K562 (cell line): ENCODE results near the gene HNRNPM. TPM values are rescaled to one million over a fixed set of nuclear protein-coding genes. Genes with fewer than 3 reads are reported as not detected.
A peak's percentile ranks its signal among the peaks of the same experiment; 100 is the strongest.

ENCODE experiments used
- CEBPB ChIP-seq: fragments of 450-650 bp; IDR thresholded peaks from 2 replicates; pipeline ENCODE4 v1.6.1; 2016; ENCODE audit warnings: missing genetic modification characterization, missing compliant biosample characterization
- EGR1 ChIP-seq: fragments of 450-650 bp; conservative IDR thresholded peaks from 2 replicates; pipeline ENCODE4 v1.6.1; 2017; ENCODE audit warnings: mild to moderate bottlenecking
- GATAD2A ChIP-seq: fragments of 450-650 bp; IDR thresholded peaks from 2 replicates; pipeline ENCODE4 v1.6.1; 2017
- PHF21A ChIP-seq: fragments of 450-650 bp; IDR thresholded peaks from 2 replicates; pipeline ENCODE4 v1.6.1; 2017; ENCODE audit warnings: low read depth, borderline replicate concordance
- SMARCA4 ChIP-seq: fragments of 450-650 bp; IDR thresholded peaks from 2 replicates; pipeline ENCODE4 v1.6.1; 2016
- ZNF121 ChIP-seq: sonication (generic); formaldehyde crosslinking; conservative IDR thresholded peaks from 2 replicates; pipeline ENCODE4 v1.8.0; 2022; ENCODE audit warnings: missing genetic modification reagents
- ZNF146 ChIP-seq: IDR thresholded peaks from one replicate; pipeline ENCODE4 v1.6.1; 2018; ENCODE audit warnings: missing compliant biosample characterization; ENCODE audit not compliant: unreplicated experiment
- polyA plus RNA-seq, 8 experiments: library from polyadenylated mRNA; depleted of rRNA in 4 of 8; stranded (reverse) in 5 of 8; unstranded in 3 of 8; fragments of >200 nt; fragmentation: Nextera tagmentation in 2 of 8; fragmentation: Illumina TruSeq in 1 of 8; extraction: Ambion mirVana in 2 of 8; extraction: Trizol in 1 of 8; gene quantifications; 2 replicates each; pipeline versions ENCODE4 v1.2.1 to v1.2.3, GENCODE V29; 2011 to 2014; ENCODE audit warnings: inconsistent platforms in 1 of 8, missing spikeins in 1 of 8
- total RNA-seq, 7 experiments: library from RNA; depleted of rRNA in 6 of 7; stranded (reverse); fragments of >200 nt in 6 of 7; fragmentation: Illumina TruSeq in 2 of 7; extraction: Trizol in 2 of 7; gene quantifications; 2 replicates each; pipeline versions ENCODE4 v1.2.1 to v1.2.3, GENCODE V29; 2011 to 2021; ENCODE audit warnings: low replicate concordance in 1 of 7
- TF ChIP-seq, protein P1 (sequence below): sonication (generic); formaldehyde crosslinking; IDR thresholded peaks from 2 replicates; pipeline ENCODE4 v1.8.1; 2022; ENCODE audit warnings: missing genetic modification reagents
- TF ChIP-seq, protein P2 (sequence below): fragments of 250-450 bp; sonication (Bioruptor Pico); IDR thresholded peaks from 2 replicates; pipeline ENCODE4 v1.4.0; 2020; ENCODE audit warnings: mild to moderate bottlenecking, moderate library complexity
- TF ChIP-seq, protein P3 (sequence below): fragments of 450-650 bp; formaldehyde crosslinking; IDR thresholded peaks from 2 replicates; pipeline ENCODE4 v1.4.0; 2020; ENCODE audit warnings: mild to moderate bottlenecking, moderate library complexity
- TF ChIP-seq, protein P4 (sequence below), 2 experiments: fragments of 450-650 bp; IDR thresholded peaks; 2 replicates each; pipeline ENCODE4 v1.6.1; 2016; ENCODE audit warnings: mild to moderate bottlenecking in 2 of 2, borderline replicate concordance in 1 of 2, low read depth in 1 of 2, moderate library complexity in 1 of 2

The HNRNPM gene
- total and polyA plus RNA-seq, 9 of the 15 experiments (the other 6 are each of a cell fraction or from before 2014, with no cell fraction given): 11.1 to 340 (median 195) TPM

DNA sequence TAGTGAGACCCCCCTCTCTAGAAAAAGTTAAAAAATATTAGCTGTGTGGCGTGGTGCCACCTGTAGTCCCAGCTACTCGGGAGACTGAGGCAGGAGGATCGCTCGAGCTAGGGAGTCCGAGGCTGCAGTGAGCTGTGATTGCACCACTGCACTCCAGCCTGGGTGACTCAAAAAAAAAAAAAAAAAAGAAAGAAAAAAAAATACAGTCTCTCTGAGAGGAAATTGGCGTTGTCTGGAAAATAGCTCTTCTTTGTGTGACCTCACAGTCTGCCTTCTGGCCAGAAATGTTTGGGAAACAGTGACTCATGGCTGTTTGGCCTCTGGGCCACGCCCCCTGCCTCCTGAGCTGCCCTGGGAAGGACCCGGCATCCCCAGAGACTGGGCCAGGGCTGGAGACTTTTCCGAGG lies 21.0 kb upstream of the HNRNPM start (continued):
- TF ChIP-seq, protein P1, sequence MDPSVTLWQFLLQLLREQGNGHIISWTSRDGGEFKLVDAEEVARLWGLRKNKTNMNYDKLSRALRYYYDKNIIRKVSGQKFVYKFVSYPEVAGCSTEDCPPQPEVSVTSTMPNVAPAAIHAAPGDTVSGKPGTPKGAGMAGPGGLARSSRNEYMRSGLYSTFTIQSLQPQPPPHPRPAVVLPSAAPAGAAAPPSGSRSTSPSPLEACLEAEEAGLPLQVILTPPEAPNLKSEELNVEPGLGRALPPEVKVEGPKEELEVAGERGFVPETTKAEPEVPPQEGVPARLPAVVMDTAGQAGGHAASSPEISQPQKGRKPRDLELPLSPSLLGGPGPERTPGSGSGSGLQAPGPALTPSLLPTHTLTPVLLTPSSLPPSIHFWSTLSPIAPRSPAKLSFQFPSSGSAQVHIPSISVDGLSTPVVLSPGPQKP: no peak
- TF ChIP-seq, protein P2, sequence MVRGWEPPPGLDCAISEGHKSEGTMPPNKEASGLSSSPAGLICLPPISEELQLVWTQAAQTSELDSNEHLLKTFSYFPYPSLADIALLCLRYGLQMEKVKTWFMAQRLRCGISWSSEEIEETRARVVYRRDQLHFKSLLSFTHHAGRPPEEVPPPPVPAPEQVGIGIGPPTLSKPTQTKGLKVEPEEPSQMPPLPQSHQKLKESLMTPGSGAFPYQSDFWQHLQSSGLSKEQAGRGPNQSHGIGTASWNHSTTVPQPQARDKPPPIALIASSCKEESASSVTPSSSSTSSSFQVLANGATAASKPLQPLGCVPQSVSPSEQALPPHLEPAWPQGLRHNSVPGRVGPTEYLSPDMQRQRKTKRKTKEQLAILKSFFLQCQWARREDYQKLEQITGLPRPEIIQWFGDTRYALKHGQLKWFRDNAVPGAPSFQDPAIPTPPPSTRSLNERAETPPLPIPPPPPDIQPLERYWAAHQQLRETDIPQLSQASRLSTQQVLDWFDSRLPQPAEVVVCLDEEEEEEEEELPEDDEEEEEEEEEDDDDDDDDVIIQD (CRISPR knock-in tag): no peak
- TF ChIP-seq, protein P3, sequence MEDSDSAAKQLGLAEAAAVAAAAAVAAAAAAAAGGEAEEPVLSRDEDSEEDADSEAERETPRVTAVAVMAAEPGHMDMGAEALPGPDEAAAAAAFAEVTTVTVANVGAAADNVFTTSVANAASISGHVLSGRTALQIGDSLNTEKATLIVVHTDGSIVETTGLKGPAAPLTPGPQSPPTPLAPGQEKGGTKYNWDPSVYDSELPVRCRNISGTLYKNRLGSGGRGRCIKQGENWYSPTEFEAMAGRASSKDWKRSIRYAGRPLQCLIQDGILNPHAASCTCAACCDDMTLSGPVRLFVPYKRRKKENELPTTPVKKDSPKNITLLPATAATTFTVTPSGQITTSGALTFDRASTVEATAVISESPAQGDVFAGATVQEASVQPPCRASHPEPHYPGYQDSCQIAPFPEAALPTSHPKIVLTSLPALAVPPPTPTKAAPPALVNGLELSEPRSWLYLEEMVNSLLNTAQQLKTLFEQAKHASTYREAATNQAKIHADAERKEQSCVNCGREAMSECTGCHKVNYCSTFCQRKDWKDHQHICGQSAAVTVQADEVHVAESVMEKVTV (CRISPR knock-in tag): no peak
- TF ChIP-seq CEBPB: peak; percentile 70
- no peak for TF ChIP-seq ZNF121 (CRISPR knock-in tag)
- peak; percentile 89 for TF ChIP-seq SMARCA4
- TF ChIP-seq, protein P4, sequence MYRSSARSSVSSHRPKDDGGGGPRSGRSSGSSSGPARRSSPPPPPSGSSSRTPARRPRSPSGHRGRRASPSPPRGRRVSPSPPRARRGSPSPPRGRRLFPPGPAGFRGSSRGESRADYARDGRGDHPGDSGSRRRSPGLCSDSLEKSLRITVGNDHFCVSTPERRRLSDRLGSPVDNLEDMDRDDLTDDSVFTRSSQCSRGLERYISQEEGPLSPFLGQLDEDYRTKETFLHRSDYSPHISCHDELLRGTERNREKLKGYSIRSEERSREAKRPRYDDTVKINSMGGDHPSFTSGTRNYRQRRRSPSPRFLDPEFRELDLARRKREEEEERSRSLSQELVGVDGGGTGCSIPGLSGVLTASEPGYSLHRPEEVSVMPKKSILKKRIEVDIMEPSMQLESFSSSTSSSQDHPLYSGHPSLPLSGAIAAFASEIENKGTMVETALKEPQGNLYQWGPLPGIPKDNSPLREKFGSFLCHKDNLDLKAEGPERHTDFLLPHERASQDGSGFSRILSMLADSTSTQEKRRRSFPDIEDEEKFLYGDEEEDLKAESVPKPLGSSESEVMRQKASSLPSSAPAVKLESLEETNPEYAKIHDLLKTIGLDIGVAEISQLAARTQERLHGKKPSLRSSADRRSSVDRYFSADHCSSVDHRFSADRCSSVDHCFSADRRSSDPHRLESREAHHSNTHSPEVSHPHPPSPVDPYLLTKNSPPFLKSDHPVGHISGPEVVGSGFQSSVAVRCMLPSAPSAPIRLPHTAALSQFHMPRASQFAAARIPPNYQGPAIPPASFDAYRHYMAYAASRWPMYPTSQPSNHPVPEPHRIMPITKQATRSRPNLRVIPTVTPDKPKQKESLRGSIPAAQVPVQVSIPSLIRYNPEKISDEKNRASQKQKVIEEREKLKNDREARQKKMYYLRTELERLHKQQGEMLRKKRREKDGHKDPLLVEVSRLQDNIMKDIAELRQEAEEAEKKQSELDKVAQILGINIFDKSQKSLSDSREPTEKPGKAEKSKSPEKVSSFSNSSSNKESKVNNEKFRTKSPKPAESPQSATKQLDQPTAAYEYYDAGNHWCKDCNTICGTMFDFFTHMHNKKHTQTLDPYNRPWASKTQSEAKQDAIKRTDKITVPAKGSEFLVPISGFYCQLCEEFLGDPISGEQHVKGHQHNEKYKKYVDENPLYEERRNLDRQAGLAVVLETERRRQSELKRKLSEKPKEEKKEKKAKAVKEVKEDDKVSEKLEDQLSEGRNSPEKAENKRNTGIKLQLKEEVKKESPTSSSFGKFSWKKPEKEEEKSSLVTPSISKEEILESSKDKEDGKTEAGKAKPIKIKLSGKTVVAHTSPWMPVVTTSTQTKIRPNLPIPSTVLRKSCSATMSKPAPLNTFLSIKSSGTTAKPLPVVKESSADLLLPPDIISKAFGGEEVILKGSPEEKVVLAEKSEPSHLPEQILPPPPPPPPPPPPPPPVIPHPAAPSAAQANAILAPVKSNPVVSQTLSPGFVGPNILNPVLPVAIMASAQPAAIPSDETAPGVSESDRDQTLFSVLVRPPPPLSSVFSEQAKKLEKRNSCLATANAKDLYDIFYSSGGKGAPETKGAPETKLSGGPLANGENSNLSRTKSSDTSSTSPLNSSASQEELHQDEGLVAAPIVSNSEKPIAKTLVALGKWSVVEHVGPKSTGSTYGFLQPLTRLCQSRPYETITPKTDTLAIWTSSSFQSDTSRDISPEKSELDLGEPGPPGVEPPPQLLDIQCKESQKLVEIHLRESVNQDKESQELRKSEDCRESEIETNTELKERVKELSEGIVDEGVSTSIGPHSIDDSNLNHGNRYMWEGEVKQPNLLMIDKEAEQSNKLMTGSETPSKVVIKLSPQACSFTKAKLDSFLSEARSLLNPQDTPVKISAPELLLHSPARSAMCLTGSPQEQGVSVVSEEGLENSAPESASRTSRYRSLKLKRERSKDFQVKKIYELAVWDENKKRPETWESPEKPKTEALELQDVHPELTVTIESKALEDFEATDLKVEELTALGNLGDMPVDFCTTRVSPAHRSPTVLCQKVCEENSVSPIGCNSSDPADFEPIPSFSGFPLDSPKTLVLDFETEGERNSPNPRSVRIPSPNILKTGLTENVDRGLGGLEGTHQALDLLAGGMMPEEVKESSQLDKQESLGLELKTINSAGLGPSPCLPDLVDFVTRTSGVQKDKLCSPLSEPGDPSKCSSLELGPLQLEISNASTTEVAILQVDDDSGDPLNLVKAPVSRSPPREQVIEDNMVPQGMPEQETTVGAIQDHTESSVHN (IDR thresholded peaks at IDR 0.05; ENCODE audit: borderline replicate concordance in 1 of 2, low read depth in 1 of 2): 0 out of 4 replicates have a peak, but pooled peaks of 1 of the 2 experiments have one; percentile 52
- TF ChIP-seq PHF21A: 0 out of 2 replicates have a peak, but pooled peaks have one; percentile 27
- no peak for TF ChIP-seq ZNF146 (CRISPR knock-in tag)
- no peak for TF ChIP-seq GATAD2A
- TF ChIP-seq EGR1: no peak
